Hippocampal formation (tissue), 2 donors: ENCODE results near the gene DTX4.

Source experiments
- DNase-seq, 2 donors: peaks; one replicate each; lab custom pipeline; 2025; lab: John Stamatoyannopoulos, UW

Gene DTX4

DNA sequence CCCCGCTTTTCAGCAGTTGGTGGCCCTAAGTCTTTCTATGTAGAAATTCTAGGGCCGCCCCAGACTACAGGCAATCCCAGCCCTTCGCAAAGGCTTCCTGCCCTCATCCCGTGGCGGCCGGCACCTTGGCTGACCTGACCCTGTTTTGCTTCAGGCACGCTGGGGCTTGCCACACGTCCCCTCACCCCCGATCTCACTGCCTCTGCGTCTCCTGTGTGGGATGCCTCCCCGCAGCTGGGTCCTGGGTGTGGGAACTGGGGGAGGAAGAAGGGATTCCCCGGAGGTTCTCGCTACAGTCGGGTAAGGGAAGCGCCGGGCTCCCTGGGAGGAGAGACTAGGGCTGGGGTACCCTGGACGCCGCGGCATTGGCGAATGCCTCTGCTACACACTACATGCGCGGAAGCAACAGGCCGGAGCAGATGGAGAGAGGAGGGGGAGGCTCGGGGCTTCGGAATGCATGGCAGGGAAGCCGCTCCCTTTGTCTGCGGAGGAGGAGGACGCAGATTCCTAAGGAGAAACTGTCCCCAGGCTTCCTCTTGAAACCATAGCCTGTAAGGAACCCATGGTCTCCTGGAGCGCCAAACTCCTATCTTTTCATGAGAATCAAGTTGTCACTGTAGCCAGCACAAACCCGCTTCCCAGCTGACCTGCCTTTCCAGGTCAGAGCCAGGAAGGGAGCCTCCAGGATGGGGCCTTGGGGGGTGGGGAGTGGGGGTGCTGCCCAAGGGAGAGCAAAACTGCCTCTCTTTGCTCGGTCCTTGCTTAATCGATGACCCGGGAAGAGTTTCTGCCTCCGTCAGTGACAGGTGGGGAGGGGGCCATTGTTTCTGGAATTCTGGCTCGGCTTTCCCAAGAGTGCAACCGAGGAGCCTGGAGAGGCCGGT is 1.4 kb downstream of the DTX4 start:
- DNase-seq = peak in 1 of 2 donors; percentile 37

DNA sequence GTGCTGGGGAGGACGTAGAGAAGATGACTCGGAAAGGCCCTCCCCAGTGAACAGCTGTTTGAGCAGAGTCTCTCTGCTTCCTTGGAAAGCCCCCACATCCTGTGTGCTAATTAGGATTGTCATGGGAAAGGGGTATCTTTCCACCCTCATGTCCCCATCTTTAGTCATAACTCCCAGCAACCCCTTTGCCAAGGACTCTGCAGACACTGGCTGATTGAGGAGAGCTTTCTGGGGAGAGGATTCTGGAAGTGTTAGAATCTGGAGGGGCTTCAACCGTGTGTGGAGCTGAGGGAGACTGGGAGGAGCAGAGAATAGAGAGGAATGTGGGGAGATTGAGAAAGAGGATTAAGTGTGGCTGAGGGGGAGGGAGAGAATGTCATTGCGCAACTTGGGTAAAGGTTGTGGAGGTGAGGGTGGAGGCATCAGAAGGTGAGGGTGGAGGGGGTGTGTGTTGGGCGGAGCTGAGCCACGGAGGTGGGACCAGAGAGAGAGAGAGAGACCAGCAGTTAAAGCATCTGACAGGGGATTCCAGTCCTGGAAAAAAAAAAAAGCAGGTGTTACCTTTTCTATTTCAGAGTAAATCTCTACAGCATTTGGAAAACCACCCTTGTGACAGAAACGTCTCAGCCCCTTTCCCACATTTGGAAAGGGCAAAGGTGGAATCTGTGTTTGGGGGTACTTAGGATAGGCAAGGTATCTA is 2.2 kb downstream of the DTX4 start:
- no peak for DNase-seq

DNA sequence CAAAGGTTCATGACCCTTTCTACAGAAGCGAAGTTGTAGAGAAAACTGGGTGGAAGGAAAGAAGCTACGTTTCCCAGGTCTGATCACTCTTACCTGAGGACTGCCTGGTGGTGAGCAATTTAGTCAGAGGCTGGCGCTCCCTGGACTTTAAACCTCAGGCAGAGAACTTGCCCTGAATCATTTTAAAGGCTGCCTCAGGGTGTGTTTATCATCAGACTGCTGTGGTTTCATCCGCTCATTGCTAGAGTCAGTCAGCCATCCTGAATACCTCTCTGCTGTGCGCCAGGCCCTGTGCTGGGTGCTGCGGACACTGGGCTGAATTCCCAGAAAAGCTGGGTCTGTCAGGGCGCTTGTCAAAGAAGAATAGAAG is 2.7 kb downstream of the DTX4 start:
- no peak for DNase-seq

DNA sequence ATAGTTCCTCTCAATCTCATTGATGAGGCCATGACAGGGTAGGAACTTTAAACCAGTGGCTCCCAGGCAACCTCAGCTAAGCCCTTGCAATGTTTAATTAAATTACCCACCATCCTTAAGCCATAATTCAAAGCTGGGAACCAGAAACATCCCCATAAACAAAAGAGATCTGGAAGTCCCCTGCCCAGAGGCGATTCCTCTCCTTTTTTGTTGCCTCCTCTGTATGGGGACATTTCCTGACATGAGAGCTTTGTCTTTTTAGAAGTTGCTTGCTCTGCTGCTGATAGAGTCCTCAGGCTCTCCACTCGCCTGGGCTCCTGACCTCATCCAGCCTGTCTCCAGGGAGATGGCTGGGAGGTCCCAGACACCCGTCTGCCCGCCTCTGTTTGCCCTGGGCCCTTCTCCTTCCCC is 3.2 kb downstream of the DTX4 start:
- peak in 1 of 2 donors; percentile 17 for DNase-seq

DNA sequence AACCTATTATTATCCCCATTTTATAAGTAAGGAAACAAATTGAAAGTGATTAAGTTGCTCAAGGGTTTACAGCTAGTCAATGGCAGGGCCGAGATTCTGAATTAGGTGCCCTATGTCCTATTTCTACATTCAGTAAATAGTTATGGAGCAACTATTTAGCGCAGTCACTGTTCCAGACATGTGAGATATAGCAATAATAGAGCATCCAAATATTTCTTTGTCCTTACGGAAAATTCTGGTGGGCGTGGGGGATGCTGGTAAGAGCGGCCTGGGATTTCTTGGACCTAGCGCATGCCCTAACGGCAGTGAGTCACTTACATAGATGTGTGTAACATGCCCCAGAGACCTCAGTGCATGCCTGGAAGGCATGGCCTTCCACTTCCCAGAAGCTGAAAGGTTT is 4.4 kb downstream of the DTX4 start:
- no peak for DNase-seq

DNA sequence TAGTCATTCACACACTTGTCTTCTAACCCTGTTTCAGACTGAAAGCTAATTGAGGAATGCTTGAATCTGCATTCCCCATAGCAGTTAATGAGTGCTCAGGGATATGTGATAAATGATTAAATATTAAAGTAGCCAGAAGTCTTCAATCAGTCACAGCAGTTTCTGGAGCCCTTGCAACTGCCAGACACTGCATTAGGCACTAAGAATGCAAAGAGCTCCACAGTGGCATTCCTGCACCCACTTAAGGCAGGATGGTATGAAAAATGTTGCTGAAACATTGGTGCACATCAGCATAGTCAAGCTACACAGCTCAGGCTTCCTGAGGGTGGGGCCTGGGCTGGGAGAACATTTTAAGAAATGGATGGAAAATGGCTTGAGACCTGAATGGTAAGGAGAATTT is 6.5 kb downstream of the DTX4 start:
- DNase-seq = no peak

DNA sequence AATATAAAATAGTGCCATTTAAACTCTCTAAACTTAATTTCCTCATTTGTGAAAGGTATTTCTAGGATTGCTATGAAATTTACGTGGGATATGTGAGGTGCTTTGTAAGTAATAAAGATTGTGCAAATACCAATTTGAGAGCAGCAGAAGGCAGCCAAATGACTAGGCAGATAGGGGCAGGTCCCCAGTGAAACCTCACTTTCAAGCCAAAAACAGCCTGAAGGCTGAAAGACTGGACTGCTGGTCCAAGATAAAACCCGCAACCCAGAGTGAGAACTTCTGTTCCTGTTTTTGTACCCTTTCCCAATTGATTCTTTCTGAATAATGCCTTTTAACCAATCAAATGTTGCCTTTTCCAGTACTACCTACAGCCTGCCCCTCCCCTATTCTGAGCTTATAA is 7.2 kb downstream of the DTX4 start:
- no peak for DNase-seq

DNA sequence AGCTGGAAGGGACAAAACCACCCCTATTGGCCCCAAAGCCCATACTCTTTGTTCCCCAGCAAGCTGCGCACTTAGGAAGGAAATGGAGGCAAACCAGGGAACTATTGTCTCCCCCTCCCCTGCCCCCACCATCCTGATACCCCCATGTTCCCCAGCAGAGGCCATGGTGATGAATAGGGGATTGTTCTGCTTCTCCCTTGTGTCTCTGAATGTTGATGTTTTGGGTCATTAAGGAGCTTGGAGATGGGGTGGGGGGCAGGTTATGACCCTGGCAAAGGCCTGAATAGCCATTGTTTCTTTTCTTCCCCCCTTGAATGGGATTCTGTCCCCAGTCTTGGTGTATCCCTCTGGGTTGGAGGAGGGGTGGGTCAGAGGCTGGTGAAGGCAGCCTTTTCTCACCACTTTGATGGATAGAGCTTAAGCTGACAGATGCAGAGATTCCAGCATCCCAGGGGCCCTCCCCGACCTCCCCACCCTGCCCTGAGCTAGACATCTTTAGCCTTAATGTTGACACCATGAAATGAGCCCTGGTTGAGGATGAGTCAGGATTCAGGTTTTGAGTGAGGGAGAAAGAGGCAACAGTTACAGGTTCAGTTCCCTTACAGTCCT is 8.3 kb downstream of the DTX4 start:
- DNase-seq = peak; percentile 57 to 81

DNA sequence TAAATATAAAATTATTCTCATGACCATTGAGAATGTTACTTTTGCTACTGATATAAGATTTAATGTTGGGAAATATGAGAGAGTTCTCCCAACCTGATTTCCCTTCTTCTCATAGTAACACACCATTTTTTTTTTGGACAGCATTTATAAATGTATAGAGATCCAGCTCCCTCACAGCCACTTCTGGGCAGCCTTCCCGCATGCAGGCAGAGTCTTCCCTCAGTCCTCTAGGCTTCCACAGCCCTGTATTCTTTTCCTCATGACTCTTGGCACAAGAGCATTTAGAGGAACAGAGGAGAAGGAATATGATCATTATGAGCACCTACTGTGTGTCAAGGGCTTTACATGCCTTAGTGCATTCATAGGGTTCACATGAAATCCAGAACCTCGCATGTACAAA is 9.0 kb downstream of the DTX4 start:
- no peak for DNase-seq

DNA sequence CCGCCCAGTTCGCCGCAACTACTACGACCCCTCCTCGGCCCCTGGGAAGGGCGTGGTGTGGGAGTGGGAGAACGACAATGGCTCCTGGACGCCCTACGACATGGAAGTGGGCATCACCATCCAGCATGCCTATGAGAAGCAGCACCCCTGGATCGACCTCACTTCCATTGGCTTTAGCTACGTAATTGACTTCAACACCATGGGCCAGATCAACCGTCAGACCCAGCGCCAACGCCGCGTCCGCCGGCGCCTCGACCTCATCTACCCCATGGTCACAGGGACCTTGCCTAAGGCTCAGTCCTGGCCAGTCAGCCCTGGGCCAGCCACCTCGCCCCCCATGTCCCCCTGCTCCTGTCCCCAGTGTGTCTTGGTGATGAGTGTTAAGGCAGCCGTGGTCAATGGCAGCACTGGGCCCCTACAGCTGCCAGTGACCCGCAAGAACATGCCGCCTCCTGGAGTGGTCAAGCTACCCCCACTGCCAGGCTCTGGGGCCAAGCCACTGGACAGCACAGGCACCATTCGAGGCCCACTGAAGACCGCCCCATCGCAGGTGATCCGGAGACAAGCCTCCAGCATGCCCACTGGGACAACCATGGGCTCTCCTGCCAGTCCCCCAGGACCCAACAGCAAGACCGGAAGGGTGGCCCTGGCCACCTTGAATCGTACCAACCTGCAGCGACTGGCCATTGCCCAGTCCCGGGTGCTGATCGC is 10.0 kb downstream of the DTX4 start:
- no peak for DNase-seq

DNA sequence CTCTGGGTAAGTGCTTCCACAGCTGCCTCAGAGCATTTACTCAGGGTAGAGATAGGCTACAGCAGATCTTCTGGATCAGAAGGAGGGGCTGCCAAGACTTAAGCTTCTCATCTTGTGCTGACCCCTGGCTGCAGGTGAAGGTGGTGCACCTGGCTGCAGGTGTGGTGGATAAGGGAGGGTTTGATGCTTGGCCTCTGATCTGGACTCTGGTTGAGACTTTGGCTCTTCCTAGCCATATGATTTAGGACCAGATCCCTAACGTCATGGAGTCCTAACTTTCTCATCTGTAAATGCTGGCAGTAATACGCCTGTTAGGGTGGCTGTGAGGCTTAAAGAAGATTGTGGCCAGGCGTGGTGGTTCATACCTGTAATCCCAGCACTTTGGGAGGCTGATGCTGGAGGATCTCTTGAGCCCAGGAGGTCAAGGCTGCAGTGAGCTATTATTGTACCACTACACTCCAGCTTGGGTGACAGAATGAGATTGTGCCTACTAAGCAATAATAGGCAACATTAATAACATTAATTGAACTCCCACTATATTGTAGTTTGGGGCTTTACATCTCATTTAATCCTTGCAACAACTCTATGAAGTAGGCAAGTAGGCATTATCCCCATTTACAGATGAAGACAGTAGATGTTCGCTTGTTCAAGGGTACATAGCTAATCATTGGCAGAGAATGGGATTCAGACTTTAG is 10.7 kb downstream of the DTX4 start:
- no peak for DNase-seq

DNA sequence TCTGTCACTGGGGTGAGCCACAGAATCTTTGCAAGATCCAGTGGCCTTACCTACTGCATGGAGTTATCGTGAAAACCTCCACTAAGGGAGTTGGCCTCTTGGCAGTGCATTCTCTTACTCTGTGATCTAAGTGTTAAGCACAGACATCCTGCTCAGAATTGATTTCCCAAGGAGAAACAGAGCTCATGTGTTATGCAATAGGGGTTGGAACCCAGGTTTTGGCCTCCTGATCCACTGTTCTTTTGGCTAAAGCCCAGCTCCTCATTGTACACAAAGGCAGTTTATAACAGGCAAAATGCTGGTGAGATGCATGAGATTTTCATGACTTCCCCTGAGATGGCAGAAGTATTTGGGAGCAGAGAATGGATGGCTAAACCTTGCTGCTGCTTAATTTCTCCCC is 11.8 kb downstream of the DTX4 start:
- DNase-seq = no peak

DNA sequence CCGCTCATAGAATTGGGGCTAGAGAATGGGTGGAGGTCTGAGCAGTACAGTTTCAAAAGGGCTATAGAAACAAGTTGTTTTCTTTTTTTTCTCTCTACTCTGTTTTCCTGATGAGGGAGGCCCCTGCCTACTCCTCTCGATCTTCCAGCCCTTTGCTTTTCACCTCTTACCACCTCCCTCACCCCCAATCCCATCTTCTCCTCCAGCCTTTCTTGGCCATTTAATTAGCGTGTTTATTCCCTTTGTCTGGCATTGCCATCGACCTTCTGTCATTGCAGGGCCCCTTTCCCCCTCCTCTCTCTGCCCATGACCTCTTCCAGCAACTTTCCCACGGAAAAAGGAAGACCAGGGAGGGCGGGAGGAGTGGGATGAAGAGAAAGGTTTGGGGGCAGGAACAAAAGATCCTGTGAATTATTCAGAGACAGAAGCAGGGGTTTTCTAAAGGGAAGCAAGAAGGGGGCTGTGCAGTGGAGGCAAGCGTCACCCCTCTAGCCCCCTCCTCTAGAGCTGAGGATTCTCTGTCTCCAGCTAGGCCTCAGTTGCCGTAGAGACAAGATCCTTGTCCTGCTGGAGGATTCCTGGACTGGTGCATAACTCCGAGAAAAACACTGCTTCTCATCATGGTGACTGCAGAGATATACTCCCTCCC is 12.9 kb downstream of the DTX4 start:
- DNase-seq = no peak

DNA sequence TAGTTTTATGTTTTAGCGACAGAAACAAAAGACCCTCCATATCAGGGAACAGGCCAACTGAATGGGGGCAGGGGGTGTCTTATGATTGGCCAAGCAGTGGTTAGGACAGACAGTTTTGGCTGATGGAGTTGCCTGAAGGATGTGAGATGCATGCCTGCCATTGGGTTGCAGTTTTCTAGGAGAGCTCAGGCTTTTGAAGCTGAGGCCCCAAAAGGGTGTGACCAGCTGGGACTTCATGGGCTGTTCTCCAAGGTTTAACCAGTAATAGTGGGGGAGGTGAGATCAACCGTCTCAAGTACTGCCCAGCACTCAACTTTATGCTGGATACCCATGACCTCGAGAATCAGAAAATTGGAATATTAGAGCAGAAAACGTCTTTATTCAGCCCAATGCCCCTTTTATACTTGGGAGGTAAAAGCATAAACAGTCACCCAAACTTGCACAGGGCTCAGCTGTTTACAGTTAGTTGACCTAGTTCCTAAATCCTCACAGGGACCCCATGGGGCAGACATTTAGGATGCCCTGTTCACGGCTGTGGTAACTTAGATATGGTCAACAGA is 13.5 kb downstream of the DTX4 start:
- DNase-seq = no peak

DNA sequence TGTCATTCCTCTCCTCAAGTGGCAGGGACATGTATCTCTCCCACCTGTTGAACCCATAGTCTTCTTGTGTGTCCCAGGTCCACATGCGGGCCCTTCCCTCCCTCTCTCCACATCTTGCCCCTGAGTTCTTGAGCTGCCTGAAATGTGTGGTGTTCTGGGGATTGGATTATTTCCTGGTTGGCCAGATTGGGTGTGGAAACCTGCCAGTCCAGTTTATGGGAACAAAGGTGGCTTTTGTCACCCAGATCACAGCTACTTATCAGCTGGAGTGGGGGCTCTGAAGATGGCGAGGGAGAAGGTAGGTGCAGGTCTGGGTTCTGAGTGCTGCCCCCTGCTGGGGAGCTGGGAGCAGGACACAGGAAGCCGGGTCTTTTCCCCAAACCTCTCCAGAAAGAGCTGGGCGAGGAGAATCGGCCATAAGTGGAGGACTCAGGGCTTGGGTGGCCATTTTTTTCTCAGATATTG is 14.2 kb downstream of the DTX4 start:
- peak in 1 of 2 donors; percentile 14 for DNase-seq

DNA sequence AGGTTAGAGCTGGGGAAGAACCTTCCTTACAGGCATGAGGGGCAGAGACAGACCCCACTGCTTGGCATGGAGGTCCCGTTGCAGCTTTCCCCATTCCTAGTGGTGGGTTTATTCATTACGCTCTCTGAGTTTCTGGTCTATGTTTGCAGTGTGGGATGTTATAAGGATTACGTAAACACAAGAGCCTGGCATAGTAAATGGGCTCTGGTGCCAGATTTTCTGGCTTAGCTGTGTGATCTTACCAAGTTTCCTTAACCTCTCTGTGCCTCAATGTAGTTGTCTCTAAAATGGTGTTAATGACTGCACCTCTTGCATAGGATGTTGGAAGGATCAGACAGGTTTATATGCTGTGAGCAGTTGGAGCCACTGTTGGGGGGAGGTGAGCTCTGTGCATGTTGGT is 15.1 kb downstream of the DTX4 start:
- DNase-seq = no peak

DNA sequence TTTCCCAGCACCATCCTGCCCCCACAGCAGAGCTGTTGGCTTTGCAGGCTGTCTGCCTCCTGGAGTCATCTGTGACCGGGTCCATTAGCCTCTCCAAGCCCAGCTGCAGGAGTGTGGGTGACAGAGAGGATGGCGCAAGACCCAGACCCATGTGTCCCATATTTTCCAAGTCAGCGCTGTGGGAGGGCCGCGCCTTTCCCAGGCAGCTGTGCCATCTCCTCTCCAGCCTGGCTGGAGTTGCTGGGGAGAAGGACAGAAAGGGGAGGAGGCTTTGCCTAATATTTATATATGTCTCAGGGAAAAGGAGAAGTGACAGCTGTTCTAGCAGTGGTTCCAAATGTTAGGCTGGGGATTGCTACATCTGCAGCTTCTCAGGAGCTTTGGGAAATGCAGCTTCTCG is 15.7 kb downstream of the DTX4 start:
- DNase-seq = no peak

DNA sequence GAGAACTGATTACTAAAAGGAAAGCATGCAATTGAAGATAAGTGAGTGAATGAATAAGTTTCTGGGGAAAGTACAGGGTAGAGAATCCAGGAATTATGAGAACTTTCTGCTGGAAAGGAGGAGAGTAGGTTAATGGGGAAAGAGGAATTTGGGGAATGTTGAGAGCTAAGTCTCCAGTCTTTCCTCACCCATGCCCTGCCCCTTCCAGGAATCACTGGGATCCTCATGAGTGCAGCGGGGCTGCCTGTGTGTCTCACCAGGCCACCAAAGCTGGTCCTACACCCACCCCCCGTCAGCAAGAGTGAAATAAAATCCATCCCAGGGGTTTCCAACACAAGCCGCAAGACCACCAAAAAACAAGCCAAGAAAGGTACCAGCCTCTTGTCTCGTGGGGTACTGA is 17.0 kb downstream of the DTX4 start:
- no peak for DNase-seq

DNA sequence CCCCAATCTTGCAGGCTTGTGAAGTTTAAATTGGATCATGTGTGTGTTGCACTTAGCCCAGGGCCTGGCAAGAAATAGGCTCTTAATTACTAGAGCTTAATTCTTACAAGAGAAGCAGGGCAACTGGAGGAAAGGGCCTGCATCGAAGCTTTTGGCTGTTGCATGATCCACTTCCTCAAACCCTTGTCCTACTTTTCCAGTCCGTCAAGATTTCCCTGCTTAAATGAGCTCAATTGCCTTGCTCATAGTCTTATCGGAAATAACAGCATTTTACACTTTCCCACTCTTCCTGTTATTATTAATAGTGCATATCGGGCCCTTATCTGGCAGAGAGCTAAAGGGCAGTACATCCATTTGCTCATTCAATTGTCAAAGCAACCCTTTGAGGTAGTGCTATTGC is 18.1 kb downstream of the DTX4 start:
- no peak for DNase-seq

DNA sequence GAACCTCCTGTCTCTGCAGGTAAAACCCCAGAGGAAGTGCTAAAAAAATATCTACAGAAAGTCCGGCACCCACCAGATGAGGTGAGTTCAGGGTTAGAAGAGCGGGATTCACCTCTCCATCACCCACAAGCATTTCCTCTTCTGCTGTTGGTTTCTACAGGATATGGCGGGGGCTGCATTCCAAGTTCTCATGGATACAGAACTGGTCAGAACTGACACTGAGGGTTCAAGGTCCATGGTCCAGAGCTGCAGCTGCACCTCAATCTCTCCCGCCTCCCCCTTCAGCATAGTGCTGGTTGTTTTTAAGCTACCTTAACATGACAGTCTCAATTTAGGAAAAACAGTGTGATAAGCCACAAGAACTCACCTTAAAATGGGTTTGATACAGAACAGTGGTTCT is 19.2 kb downstream of the DTX4 start:
- no peak for DNase-seq

DNA sequence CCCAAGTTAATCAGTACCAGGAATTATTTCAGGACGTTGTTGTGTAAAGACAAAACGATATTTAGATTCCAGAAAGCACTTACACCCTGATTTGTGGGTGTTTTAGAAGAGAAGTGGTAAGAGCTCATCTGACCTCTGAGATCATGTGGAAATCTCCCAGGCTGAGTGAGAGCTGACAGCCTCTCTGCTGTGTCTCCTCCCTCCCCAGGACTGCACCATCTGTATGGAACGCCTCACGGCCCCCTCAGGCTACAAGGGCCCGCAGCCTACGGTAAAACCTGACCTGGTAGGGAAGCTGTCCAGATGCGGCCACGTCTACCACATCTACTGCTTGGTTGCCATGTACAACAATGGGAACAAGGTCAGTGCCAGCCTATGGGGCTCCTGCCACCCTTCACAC is 20.0 kb downstream of the DTX4 start:
- DNase-seq = no peak
